HepG2 (cell line): ENCODE results near the gene GIPC2. TPM values are rescaled to one million over a fixed set of nuclear protein-coding genes. Genes with fewer than 3 reads are reported as not detected.

Source experiments
- ATAC-seq: fragments of 200-7000 bp; cut with Tn5 transposase; 3 replicates; pipeline ENCODE4 v1.9.1; 2020; ENCODE audit warnings: mild to moderate bottlenecking, moderate library complexity
- BruUV-seq: library from RNA; stranded (reverse); fragments of 400-500 nt; replicated peaks from 2 replicates; lab custom pipeline; 2021; lab: Mats Ljungman, UMichigan
- CTCF ChIA-PET: fragments of 300-600 bp; formaldehyde crosslinking; extraction: SDS; loops from one replicate; lab custom pipeline; 2021; ENCODE audit warnings: low total read pairs, inconsistent platforms, low intra/inter-chr PET ratio; lab: Yijun Ruan, JAX
- POLR2A ChIA-PET: fragments of 350-600 bp; sonication (Branson Sonifier 250); formaldehyde crosslinking; loops from one replicate; lab custom pipeline; 2020; ENCODE audit warnings: antibody characterized with exemption, inconsistent platforms; lab: Yijun Ruan, JAX
- DNase-seq: peaks from one replicate; pipeline ENCODE4 v3.0.0-alpha.2; 2015; ENCODE audit warnings: low spot score
- FAIRE-seq: peaks from 3 replicates; lab custom pipeline; 2011; peaks lifted over from hg19 to GRCh38; lab: Jason Lieb, UNC
- H2AFZ ChIP-seq: one replicate; pipeline ENCODE4 v1.6.1; 2011; ENCODE audit warnings: low read length, inconsistent platforms
- H3K27ac ChIP-seq: fragments of 300-600 bp; 3 replicates; pipeline ENCODE4 v1.8.0; 2011; ENCODE audit warnings: mixed run types, mild to moderate bottlenecking, mixed read lengths, low read length, inconsistent platforms; ENCODE audit not compliant: insufficient read depth; ENCODE audit errors: extremely low read length
- H3K27me3 ChIP-seq, 2 experiments: fragments of 200-600 bp in 1 of 2; 2 replicates in 1 of 2; 3 replicates in 1 of 2; pipeline versions ENCODE4 v1.6.0 to v1.8.0; 2011; ENCODE audit warnings: low read length in 2 of 2, mild to moderate bottlenecking in 2 of 2, moderate library complexity in 2 of 2, inconsistent platforms in 1 of 2; ENCODE audit not compliant: insufficient read depth in 2 of 2, control insufficient read depth in 1 of 2
- H3K36me3 ChIP-seq, 2 experiments: fragments of 200-600 bp in 1 of 2; replicated peaks in 1 of 2; 2 replicates in 1 of 2; 3 replicates in 1 of 2; pipeline versions ENCODE4 v1.5.1 to v1.8.0; 2011; ENCODE audit warnings: low read length in 2 of 2, inconsistent platforms in 1 of 2; ENCODE audit not compliant: insufficient read depth in 2 of 2, control insufficient read depth in 1 of 2
- H3K4me1 ChIP-seq: 2 replicates; pipeline ENCODE4 v1.5.1; 2012; ENCODE audit warnings: low read length, inconsistent platforms; ENCODE audit not compliant: insufficient read depth
- H3K4me2 ChIP-seq: 2 replicates; pipeline ENCODE4 v1.6.0; 2011; ENCODE audit warnings: low read depth, low read length, inconsistent platforms
- H3K4me3 ChIP-seq, 3 experiments: fragments of 200-600 bp in 1 of 3; sonication (generic), shearing (Covaris generic) in 1 of 3; replicated peaks in 1 of 3; 2 replicates each; pipeline ENCODE4 v1.5.1; 2011 to 2016; ENCODE audit warnings: low read length in 3 of 3, inconsistent platforms in 2 of 3, low read depth in 2 of 3, mild to moderate bottlenecking in 2 of 3, control low read depth in 1 of 3, mixed read lengths in 1 of 3; ENCODE audit not compliant: insufficient read depth in 1 of 3
- H3K79me2 ChIP-seq: one replicate; pipeline ENCODE4 v1.6.1; 2011; ENCODE audit warnings: low read length, inconsistent platforms; ENCODE audit not compliant: insufficient read depth
- H3K9ac ChIP-seq: 2 replicates; pipeline ENCODE4 v1.6.0; 2011; ENCODE audit warnings: mild to moderate bottlenecking, low read depth, low read length, inconsistent platforms; ENCODE audit not compliant: insufficient read depth
- H3K9me3 ChIP-seq: 2 replicates; pipeline ENCODE4 v1.5.1; 2012; ENCODE audit warnings: mild to moderate bottlenecking, low read length
- H4K20me1 ChIP-seq: 2 replicates; pipeline ENCODE4 v1.6.0; 2011; ENCODE audit warnings: inconsistent platforms, mild to moderate bottlenecking, low read length, moderate library complexity; ENCODE audit not compliant: insufficient read depth
- ATF7 ChIP-seq, 2 experiments: fragments of 450-650 bp in 1 of 2; sonication (generic) in 1 of 2; formaldehyde crosslinking in 1 of 2; IDR thresholded peaks; 2 replicates each; pipeline versions ENCODE4 v1.4.0 to v1.6.1; 2016 to 2020; ENCODE audit warnings: antibody characterized with exemption in 1 of 2, mild to moderate bottlenecking in 1 of 2, missing genetic modification reagents in 1 of 2
- FLYWCH1 ChIP-seq: sonication (generic); formaldehyde crosslinking; IDR thresholded peaks from 2 replicates; pipeline ENCODE4 v1.8.1; 2023; ENCODE audit warnings: mild to moderate bottlenecking, missing genetic modification reagents
- FOXK2 ChIP-seq: fragments of 450-650 bp; IDR thresholded peaks from 2 replicates; pipeline ENCODE4 v1.6.1; 2016
- KDM5B ChIP-seq: sonication (generic); formaldehyde crosslinking; IDR thresholded peaks from 2 replicates; pipeline ENCODE4 v1.4.0; 2020; ENCODE audit warnings: missing genetic modification reagents, mild to moderate bottlenecking, borderline replicate concordance
- KLF13 ChIP-seq: sonication (generic); formaldehyde crosslinking; IDR thresholded peaks from 2 replicates; pipeline ENCODE4 v1.4.0; 2020; ENCODE audit warnings: mild to moderate bottlenecking, missing genetic modification reagents
- NFYC ChIP-seq: IDR thresholded peaks from 2 replicates; pipeline ENCODE4 v1.6.1; 2016; ENCODE audit warnings: missing genetic modification reagents, missing compliant biosample characterization
- ONECUT2 ChIP-seq: sonication (generic); formaldehyde crosslinking; IDR thresholded peaks from 2 replicates; pipeline ENCODE4 v1.4.0; 2020; ENCODE audit warnings: missing genetic modification reagents
- TBL1XR1 ChIP-seq: fragments of 150-350 bp; IDR thresholded peaks from 2 replicates; pipeline ENCODE4 v1.6.1; 2014; ENCODE audit warnings: borderline replicate concordance, low read length; ENCODE audit not compliant: partially characterized antibody
- ZNF224 ChIP-seq: sonication (generic); formaldehyde crosslinking; IDR thresholded peaks from 2 replicates; pipeline ENCODE4 v1.5.0; 2020; ENCODE audit warnings: mild to moderate bottlenecking, missing genetic modification reagents
- WGBS: methylation state at CpG from one replicate; pipeline ENCODE4 v1.1.6; 2017; ENCODE audit warnings: low lambda C conversion rate; 5-methylcytosine and 5-hydroxymethylcytosine counted together
- in situ Hi-C: cut with HindIII; loops from 2 replicates; pipeline ENCODE4 v1.10.0; 2017; ENCODE audit warnings: low pct_unique_long_range_greater_than_20kb; ENCODE audit not compliant: extremely low pct_ligation_motif_present
- intact Hi-C: fragments of 100-400 bp; cut with micrococcal nuclease; formaldehyde crosslinking; loops from one replicate; pipeline ENCODE4 v1.10.0; 2022; ENCODE audit not compliant: unreplicated experiment
- polyA plus RNA-seq, 8 experiments: library from polyadenylated mRNA; depleted of rRNA in 3 of 8; stranded (reverse) in 7 of 8; unstranded in 1 of 8; fragments of >200 nt; fragmentation: Illumina TruSeq in 4 of 8; extraction: Trizol in 4 of 8; gene quantifications; 2 replicates each; pipeline versions ENCODE4 v1.2.1 to v1.2.3, GENCODE V29; 2011 to 2016; ENCODE audit warnings: low read depth in 4 of 8, missing spikeins in 1 of 8, mixed read lengths in 1 of 8; ENCODE audit not compliant: insufficient read depth in 1 of 8
- total RNA-seq, 5 experiments: library from RNA; depleted of rRNA; stranded (reverse); fragments of >200 nt; fragmentation: Illumina TruSeq; extraction: Trizol; gene quantifications; 2 replicates each; pipeline ENCODE4 v1.2.3, GENCODE V29; 2016; ENCODE audit warnings: low read depth in 1 of 5
- TF ChIP-seq, protein P1 (sequence below): sonication (generic); formaldehyde crosslinking; IDR thresholded peaks from 2 replicates; pipeline ENCODE4 v1.8.0; 2022; ENCODE audit warnings: mild to moderate bottlenecking, missing genetic modification reagents, borderline replicate concordance

The GIPC2 gene
- total and polyA plus RNA-seq, 2 of the 13 experiments (the other 11 are each of a cell fraction or from before 2014, with no cell fraction given): 6.1 to 21.6 TPM

- TF ChIP-seq, protein P1, sequence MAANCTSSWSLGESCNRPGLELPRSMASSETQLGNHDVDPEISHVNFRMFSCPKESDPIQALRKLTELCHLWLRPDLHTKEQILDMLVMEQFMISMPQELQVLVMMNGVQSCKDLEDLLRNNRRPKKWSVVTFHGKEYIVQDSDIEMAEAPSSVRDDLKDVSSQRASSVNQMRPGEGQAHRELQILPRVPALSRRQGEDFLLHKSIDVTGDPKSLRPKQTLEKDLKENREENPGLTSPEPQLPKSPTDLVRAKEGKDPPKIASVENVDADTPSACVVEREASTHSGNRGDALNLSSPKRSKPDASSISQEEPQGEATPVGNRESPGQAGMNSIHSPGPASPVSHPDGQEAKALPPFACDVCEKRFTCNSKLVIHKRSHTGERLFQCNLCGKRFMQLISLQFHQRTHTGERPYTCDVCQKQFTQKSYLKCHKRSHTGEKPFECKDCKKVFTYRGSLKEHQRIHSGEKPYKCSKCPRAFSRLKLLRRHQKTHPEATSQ (CRISPR knock-in tag): no peak
- TF ChIP-seq NFYC (CRISPR knock-in tag): no peak
- no peak for TF ChIP-seq KLF13 (CRISPR knock-in tag)
- TF ChIP-seq FOXK2: no peak
- no peak for TF ChIP-seq ZNF224 (CRISPR knock-in tag)
- no peak for TF ChIP-seq ONECUT2 (CRISPR knock-in tag)
Observed at GRCh38 chr1:78049396-78049795, 3.6 kb downstream of the GIPC2 start (continued).

DNA sequence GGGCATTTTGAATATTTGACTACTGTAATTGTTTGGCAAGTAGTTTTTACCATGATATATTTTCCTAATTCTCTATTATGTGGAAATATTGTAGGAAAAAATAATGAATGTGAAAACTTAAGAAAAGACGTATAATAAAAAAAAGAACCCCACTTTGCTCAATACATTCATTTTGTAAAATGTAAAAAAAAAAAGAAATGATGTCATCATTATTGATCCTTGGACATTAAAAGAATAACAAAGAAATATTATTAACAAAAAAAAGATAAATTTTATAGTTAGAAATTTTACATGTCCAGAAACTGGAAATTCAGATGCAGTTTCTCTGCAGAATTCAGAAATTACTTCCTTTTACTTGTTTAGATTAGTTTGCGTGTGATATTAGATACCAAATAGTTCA is 5.2 kb downstream of the GIPC2 start:
- DNase-seq: no peak
- intact Hi-C loops (no loop called here), in situ Hi-C loops (no loop called here)
- no peak for FAIRE-seq
- peaks cover 22% of the 10 kb centered on the region for H3K4me1 ChIP-seq
- WGBS: 98% methylated on average over 2 of the region's 2 CpGs
- no peaks in the 10 kb centered on the region for H3K27me3 ChIP-seq
- no peak overlapping the region for H3K27ac ChIP-seq
- no peak overlapping the region for H3K4me2 ChIP-seq
- no TSS peak for BruUV-seq
- no peak overlapping the region for H3K4me3 ChIP-seq
- no peak overlapping the region for H3K9ac ChIP-seq
- H3K79me2 ChIP-seq: peaks cover 70% of the 10 kb centered on the region
- peaks cover 0 to 4% of the 10 kb centered on the region in 2 experiments; a peak in 1 of 5 replicates for H3K36me3 ChIP-seq
- TF ChIP-seq KDM5B (CRISPR knock-in tag) (no peak), TBL1XR1 (no peak), FLYWCH1 (CRISPR knock-in tag) (no peak), ATF7 (IDR thresholded peaks at IDR 0.05) (peak; percentile 95), ATF7 (CRISPR knock-in tag; IDR thresholded peaks at IDR 0.05) (no peak)
- no peak for ATAC-seq
- H4K20me1 ChIP-seq: 0 out of 2 replicates have a peak, but pooled peaks cover 5% of the 10 kb centered on the region
- H2AFZ ChIP-seq: no peak overlapping the region
- no peaks in the 10 kb centered on the region for H3K9me3 ChIP-seq
- CTCF ChIA-PET: no interaction called here
- POLR2A ChIA-PET: no interaction called here
